Esophagus mucosa (tissue), 1 donor: ENCODE measurements around the gene LGALS7. TPM values are rescaled to one million over a fixed set of nuclear protein-coding genes. Genes with fewer than 3 reads are reported as not detected.
"Not testable (repeated sequence)": the region's sequence is repeated elsewhere in the genome, so short reads cannot be mapped to it uniquely, and the experiment has no call there.

Source experiments
- ATAC-seq: fragments of 200-7000 bp; cut with Tn5 transposase; one replicate; pipeline ENCODE4 v1.9.1; 2020
- total RNA-seq: library from RNA; stranded (reverse); gene quantifications from one replicate; pipeline ENCODE4 v1.2.4, GENCODE V29; 2023
- donor health status: DM: yes; HTN: yes; CAD: no.

LGALS7 gene
- total RNA-seq, 1 donor from 2014 or later = 684 TPM

DNA sequence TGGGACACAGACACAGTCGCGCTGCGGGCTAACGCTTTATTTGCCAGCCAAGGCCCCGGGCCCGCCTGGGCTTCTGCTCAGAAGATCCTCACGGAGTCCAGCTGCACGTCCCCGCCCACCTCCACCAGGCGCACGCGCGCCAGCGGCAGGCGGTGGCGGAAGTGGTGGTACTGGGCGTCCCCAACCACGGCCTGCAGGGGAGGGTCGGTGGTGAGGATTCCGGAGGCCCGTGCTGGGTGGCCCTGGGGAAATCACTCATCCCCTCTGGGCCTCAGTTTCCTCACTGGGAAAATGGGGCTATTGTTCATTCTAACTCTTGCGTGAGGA lies 2.4 kb downstream of the LGALS7 start:
- ATAC-seq = peak; percentile 68

DNA sequence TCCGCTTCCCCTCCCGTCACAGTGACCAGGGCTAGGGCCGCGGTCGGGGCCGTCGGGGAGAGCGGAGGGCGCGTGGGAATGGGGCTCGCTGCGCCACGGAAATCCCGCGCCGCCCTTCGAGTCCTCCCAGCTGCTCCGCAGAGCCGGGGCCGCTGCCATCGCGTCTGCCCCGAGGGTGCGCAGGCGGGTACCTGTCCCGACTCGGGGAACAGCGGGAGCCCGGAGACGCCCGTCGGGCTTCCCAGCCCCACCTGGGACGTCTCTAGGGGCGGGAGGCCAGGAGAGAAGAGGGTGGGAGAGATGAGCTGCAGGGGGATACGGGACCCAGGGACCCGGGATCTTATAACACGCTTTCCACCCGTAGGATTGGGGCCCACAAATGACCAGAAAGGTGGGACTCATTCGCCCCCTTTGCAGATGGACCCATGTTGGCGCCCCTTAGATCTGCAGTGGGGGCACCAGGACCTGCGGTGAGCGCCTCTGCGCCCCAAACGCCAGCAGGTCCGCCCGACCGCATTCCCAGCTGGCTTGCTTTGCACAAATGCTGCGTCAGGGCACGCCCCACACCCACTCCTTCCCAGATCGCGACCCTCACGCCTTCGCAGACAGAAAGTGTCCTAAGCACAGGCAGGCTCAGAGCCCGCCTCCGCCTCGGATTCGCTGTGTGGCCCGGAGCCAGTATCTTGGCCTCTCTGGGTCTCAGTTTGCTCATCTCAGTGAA lies 2.9 kb downstream of the LGALS7 start:
- ATAC-seq = peak; percentile 61

DNA sequence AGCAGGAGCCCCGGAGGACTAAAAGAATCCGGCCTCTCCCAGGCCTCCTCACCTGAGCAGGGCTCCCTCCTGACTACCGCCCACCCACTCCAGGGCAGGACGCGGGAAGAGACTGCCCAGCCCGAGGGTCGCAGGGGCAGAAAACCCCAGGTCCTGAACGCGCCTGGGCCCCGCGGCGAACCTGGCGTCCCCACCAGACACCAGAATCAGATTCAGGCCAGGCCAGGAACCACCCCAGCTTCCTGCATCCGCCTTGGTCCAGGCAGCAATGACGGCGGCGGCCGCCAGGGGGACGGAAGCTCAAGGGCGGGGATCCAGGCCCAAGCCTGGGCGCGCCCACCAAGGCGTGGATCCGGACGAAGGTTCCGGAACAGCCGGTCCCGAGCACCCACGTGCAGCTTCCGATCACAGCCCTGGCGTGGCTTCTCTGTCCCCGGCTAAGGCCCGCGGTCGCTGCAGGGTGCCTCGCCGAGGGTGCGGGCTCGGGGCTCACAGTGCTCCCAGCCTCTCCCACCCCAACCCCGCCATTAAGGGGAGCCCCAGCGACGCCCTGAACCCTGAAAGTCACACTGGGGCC lies 3.6 kb downstream of the LGALS7 start:
- ATAC-seq = peak; percentile 82

DNA sequence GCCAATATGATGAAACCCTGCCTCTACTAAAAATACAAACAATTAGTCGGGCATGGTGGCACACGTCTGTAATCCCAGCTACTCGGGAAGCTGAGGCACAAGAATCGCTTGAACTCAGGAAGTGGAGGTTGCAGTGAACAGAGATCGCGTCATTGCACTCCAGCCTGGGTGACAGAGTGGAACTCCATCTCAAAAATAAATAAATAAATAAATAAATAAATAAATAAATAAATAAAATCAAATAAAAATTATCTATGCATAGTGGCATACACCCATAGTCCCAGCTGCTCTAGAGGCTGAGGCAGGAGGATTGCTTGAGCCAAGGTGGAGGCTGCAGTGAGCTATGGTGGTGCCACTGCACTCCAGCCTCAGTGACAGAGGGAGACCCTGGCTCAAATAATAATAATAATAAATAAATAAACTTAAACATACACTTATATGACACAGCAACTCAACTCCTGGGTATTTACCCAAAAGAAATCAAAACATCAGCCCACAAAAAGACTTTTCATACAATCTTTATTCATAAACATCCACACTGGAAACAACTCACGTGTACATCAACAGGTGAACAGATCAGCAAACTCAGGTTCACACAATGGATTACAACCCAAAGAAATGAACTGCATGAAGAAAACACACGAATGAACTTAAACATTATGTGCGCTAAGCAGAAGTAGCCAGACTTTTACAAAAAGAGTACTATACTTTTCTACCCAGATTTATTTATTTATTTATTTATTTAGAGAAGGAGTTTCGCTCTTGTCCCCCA lies 6.9 kb downstream of the LGALS7 start:
- no peak for ATAC-seq

DNA sequence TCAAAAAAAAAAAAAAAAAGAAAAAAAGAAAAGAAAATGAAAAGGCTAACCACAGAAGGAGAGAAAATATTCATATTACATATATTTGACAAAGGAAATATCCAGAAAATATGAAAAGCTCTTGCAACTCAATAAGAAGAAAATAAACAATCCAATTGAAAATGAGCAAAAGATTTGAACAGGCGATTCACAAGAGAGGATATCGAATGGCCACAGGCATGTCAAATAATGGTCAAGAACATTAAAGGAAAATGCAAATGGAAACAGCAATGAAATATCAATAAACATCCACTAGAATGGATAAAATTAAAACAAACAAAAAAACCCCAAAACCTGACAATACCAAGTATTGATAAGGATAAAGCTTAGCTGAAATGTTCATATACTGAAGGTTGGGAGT lies 8.1 kb downstream of the LGALS7 start:
- no peak for ATAC-seq

DNA sequence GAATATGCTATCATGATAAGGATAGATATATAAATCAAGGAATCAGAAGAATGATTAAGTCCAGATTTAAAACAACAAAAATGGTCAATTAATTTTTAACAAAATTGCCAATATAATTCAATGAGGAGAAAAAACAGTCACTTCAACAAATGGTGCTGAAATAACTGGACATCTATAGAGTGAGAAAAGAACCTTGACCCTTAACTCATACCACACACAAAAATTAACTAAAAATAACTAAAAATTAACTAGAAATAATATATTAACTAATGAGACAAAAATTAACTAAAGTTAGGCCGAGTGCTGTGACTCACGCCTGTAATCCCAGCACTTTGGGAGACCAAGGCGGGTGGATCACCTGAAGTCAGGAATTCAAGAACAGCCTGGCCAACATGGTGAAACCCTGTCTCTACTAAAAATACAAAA lies 9.5 kb downstream of the LGALS7 start:
- ATAC-seq = no peak

DNA sequence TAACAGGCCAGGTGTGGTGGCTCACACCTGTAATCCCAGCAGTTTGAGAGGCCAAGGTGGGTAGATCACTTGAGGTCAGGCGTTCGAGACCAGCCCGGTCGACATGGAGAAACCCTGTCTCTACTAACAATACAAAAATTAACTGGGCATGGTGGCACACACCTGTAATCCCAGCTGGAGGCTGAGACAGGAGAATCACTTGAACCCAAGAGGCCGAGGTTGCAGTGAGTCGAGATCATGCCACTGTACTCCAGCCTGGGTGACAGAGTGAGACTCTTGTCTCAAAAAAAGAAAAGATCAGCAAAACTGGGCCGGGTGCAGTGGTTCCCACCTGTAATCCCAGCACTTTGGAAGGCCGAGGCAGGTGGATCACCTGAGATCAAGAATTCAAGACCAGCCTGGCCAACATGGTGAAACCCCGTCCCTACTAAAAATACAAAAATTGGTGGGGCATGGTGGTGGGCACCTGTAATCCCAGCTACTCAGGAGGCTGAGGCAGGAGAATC lies 11.4 kb downstream of the LGALS7 start:
- not testable (repeated sequence) for ATAC-seq

DNA sequence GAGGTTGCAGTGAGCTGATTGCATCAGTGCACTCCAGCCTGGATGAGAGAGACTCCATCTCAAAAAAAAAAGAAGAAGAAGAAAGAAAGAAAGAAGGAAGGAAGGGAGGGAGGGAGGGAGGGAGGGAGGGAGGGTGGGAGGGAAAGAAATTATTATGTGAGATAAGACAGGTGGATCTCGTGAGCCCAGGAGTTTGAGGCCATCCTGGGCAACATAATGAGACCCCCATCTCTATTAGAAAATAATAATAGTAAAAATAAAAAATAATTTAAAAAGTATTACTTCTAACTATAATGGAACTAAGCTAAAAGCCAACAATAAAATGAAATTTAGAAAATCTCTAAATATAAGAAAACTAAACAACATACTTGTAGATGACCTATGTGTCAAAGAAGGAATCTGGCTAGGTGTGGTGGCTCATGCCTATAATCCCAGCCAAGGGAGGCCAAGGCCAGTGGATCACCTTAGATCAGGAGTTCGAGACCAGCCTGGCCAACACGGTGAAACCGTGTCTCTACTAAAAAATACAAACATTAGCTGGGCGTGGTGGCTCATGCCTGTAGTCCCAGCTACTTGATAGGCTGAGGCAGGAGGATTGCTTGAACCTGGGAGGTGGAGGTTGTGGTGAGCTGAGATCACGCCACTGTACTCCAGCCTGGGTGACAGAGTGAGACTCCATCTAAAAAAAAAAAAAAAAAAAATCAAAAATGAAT lies 12.4 kb downstream of the LGALS7 start:
- ATAC-seq = not testable (repeated sequence)

DNA sequence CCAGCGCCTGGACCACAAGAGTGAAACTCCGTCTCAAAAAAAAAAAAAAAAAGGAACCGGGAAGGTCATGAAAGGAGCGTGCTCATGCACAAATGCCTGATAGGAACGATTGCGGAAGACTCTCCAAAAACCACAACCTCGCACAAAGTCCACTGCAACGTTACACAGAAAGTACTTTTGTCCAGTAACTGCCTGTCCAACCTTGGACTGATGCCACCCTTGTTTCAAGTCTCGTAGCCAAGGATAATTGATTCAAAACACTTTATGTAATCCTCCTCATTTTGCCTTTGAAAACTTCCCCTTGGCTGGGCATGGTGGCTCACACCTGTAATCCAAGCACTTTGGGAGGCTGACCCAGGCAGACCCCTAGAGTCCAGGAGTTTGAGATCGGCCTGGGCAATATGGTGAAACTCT lies 13.7 kb downstream of the LGALS7 start:
- no peak for ATAC-seq

DNA sequence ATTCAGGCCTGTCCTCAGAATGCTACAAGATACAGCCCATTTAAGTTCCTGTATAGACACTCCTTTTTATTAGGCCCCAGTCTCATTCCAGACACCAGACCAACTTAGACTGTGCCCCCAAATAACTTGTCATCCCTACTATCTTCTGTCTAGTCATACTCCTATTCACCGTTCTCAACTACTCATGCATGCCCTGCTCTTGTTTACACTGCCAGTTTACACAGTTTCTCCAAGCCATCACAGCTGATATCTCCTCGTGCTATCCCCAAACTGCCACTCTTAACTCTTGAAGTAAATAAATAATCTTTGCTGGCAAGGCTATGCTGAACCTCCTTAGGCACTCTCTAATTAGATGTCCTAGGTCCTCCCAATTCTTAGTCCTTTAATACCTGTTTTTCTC lies 19.1 kb downstream of the LGALS7 start:
- ATAC-seq = not testable (repeated sequence)

DNA sequence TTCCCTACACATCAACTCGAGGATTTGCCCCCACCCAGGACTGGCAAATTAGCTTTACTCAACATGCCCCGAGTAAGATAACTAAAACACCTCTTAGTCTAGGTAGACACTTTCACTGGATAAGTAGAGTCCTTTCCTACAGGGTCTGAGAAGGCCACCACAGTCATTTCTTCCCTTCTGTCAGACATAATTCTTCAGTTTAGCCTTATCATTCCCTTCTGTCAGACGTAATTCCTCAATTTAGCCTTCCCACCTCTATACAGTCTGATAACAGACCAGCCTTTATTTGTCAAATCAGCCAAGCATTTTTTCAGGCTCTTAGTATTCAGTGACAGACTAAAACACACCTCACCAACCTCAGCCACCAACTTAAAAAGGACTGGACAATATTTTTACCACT lies 19.5 kb downstream of the LGALS7 start:
- not testable (repeated sequence) for ATAC-seq

DNA sequence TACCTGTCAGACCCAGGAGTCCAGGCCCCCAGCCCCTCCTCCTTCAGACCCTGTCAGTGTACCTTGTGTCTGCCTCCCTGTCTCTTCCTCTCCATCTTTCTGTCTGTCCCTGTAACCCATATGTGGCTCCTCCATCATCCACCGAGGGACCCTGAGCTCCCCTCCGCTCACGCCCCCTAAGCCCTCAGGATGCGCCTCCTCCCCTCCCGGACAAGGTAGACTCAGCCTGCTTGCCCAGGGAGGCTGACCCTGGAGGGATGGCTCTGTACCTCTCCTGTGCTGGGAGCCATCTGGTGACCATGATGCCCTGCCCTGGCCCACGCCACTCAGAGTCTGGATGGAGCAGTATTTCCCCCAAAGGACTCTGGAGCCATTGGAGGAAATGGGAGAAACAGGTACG lies 28.0 kb downstream of the LGALS7 start:
- no peak for ATAC-seq

DNA sequence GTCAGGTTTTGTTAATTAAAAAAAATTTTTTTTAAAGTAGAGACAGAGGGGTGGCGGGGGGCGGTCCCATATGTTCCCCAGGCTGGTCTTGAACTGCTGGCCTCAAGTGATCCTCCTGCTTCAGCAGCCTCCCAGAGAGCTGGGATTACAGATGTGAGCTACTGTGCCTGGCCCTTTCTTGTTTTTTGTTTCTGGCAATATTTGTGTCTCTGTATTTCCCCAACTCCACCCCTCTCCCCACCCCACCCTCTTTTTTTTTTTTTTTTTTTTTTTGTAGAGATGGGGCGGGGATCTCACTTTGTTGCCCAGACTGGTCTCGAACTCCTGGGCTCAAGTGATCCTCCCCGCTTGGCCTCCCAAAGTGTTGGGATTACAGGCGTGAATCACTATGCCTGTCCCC lies 28.4 kb downstream of the LGALS7 start:
- ATAC-seq = no peak

DNA sequence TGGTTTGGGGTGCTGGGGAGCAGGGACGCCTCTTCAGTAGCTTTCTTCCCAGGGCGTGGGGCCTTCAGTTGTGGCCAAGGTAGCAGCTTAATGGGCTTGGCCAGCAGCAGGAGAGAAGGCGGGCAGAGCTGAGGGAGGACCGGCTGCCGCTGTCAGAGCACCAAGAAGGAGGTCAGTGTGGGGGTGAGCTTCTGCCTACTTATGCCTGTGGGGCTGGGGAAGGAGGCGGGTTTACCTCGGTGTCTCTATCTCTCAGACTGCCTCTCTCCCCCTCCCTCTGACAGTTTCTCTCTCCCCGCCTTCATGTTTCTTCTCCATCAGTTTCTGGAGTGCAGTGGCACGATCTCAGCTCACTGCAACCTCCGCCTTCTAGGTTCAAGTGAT lies 29.0 kb downstream of the LGALS7 start, which contains the start of gene CAPN12:
CAPN12 (minus strand) TSS at position 177 of the 384 bp plus-strand sequence. CDS start 309 bp downstream, outside the sequence.
- no peak for ATAC-seq

DNA sequence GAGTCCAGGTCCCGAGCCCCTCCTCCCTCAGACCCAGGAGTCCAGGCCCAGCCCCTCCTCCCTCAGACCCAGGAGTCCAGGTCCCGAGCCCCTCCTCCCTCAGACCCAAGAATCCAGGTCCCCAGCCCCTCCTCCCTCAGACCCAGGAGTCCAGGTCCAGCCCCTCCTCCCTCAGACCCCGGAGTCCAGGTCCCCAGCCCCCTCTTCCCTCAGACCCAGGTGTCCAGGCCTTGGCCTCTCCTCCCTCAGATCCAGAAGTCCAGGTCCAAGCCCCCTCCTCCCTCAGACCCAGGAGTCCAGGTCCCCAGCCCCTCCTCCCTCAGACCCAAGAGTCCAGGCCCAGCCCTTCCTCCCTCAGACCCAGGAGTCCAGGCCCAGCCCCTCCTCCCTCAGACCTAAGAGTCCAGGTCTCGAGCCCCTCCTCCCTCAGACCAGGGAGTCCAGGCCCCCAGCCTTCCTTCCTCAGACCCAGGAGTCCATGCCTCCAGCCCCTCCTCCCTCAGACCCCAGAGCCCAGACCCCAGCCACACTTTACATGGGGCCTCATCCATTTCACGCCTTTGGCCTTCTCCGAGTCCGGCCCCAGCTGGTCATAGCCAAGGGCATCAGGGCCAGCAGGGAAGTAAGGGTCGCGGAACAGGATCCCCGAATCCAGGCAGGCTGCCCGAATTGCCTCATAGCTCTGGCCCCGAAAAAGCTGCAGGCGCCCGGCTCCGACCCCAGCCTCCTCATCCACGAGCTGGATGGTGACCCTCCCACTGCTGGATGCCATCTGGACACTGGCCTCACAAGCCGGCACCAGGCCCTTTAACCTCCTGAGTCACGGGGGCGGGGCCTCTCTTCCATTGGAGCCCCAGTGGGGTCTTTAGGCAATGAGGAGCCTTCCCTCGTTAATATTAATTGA lies 29.7 kb downstream of the LGALS7 start:
- ATAC-seq = no peak

DNA sequence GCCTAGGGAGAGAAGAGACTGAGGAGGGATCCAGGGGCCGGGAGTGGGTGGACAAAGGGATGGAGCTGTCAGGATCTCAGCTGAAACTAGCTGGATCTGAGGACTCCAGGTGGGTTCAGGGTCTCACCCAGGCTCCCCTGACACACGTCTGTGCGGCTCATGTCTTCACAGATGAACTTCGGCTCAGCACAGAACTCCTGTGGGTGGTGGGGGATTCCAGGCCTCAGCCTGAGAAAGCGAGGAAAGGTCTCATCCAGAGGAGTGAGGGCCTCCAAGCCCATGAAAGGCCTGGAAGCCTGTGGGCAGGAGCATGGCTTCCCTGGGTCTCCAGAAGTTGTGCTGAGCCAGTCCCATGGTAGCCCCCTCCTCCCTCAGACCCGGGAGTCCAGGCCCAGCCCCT lies 30.4 kb downstream of the LGALS7 start:
- ATAC-seq = no peak

DNA sequence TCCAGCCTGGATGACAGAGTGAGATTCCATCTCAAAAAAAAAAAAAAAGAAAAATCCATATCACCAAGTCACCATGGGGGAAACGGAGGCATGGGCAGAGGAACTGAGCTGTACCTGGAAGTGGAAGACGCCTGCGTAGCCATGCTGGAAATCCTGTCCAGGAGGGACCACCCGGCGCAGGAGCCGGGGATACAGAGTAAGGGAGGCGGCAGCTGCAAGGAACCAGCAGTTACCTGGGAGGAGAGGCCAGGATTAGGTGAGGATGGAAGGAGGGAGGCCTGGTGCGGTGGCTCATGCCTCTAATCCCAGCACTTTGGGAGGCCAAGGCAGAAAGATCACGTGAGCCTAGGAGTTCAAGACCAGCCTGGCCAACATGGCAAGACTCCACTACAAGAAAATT lies 31.0 kb downstream of the LGALS7 start:
- no peak for ATAC-seq

DNA sequence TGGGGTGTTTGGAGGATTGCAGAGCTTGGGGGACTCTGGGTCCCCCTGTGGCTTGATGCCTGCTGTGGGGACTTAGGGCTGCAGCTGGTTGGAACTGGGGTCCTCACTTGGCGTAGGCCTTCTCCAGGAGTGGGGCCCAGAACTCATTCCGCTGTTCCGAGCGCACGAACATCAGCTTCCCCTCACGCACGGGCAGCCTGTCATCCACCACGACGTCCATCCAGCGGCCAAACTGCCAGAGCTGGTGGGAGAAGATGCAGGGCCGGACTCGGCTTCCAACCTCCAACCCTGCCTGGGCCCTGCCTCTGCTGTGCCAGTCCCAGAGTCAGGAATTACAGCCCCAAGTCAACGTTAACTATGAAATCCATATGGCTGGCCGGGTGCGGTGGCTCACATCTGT lies 31.6 kb downstream of the LGALS7 start:
- no peak for ATAC-seq

DNA sequence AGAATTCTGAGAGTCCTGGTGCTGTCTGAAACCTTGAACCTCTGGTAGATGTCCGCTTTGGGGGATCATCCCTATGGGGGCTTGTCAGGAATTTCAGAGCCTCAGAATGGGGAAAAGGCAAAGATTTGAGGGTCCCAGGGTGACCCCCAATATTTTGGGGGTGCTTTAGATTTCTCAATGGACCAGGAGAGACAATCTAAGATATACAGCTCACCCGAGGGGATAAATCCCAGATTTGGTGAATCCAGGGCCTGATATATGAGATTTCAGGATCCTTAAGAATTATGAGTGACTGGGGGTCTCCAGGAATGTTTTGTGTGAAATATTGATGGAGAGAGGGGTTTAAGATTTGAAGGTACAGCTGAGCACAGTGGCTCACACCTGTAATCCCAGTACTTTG lies 32.4 kb downstream of the LGALS7 start:
- no peak for ATAC-seq

DNA sequence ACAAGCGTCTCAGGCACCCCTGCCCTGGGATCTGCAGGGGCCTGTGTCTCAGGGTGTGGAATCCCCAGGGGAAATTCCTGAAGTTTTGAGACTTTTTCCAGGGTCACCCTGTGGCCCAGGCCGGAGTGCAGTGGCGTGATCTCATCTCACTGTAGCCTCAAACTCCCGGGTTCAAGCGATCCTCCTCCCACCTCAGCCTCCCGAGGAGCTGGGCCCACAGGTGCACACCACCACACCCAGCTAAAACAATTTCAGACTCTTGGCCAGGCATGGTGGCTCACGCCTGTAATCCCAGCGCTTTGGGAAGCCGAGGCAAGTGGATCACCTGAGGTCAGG lies 33.1 kb downstream of the LGALS7 start:
- no peak for ATAC-seq

DNA sequence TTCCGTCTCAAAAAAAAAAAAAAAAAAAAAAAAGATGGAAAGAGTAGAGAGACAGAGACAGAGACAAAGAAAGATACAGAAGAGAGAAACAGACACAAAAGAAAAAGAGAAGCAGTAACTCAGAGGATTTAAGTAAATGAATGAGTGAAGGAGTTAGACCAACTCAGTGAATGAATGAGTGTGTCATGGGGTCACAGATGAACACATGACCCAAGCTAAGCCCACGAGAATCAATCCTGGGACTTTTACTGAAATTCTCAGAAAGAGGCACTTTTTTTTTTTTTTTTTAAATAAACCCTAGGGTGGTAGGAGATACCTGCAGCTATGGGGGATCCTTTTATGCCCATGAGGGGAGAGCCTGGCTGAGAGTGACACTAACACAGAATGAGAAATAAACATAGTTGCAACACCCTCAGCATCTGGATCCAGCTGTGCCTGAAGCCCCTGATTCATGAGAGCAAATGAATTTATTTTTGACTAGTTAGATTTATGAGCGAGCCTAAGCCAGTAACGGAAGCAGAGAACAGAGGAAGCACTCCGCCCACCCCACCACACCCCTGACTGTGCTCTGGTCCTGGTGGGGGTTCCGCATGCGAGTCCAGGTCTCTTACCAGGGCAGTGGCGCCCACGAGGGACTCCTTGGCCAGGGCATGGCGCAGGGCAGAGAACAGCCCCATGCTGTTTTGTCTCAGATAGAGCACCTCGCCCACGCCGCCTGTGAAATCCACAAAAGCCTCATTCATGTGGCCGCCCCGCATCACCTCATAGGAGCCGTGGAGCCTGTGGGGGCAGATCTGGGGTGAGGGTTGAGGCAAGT lies 33.7 kb downstream of the LGALS7 start:
- peak; percentile 5 for ATAC-seq
